BJ (cell line): ENCODE results near the gene BLOC1S6. TPM values are rescaled to one million over a fixed set of nuclear protein-coding genes. Genes with fewer than 3 reads are reported as not detected.
A peak's percentile ranks its signal among the peaks of the same experiment; 100 is the strongest.

ENCODE experiments used
- CTCF ChIA-PET: fragments of 350-600 bp; formaldehyde crosslinking; extraction: SDS; loops from one replicate; lab custom pipeline; 2021; ENCODE audit warnings: antibody characterized with exemption, inconsistent platforms; lab: Yijun Ruan, JAX
- POLR2A ChIA-PET: fragments of 300-600 bp; sonication (Branson Sonifier 250); formaldehyde crosslinking; extraction: SDS; loops from one replicate; lab custom pipeline; 2021; ENCODE audit warnings: antibody characterized with exemption; lab: Charles Lee
- DNase-seq: peaks from one replicate; pipeline ENCODE4 v3.0.0-alpha.2; 2011; ENCODE audit warnings: low read depth
- H3K27me3 ChIP-seq: 2 replicates; pipeline ENCODE4 v1.6.0; 2011; ENCODE audit warnings: low read length; ENCODE audit not compliant: control insufficient read depth, insufficient read depth
- H3K36me3 ChIP-seq: 2 replicates; pipeline ENCODE4 v1.5.1; 2011; ENCODE audit warnings: low read length; ENCODE audit not compliant: control insufficient read depth, insufficient read depth
- H3K4me3 ChIP-seq: 2 replicates; pipeline ENCODE4 v1.5.1; 2011; ENCODE audit warnings: low read depth, mild to moderate bottlenecking, control low read depth, low read length
- CTCF ChIP-seq: IDR thresholded peaks from 2 replicates; pipeline ENCODE4 v1.5.1; 2011; ENCODE audit warnings: low read depth, mild to moderate bottlenecking, control low read depth, inconsistent platforms, low read length, moderate library complexity; ENCODE audit not compliant: insufficient read depth
- polyA plus RNA-seq: library from polyadenylated mRNA; depleted of rRNA; stranded (reverse); fragments of >200 nt; gene quantifications from 2 replicates; pipeline ENCODE4 v1.2.3, GENCODE V29; 2011

BLOC1S6 gene
- polyA plus RNA-seq, 1 experiment = 12.4 TPM

GRCh38 chr15:45546789-45547188 lies 40.4 kb upstream of the BLOC1S6 start:
- CTCF ChIA-PET = interaction anchor here (0.8 kb wide), 1 partner anchor 116 kb away, joined by 3 read pairs; no protein-coding TSS in a partner anchor
- POLR2A ChIA-PET = no interaction called here
- no peak for DNase-seq
- no peak for TF ChIP-seq CTCF
- H3K4me3 ChIP-seq = no peak overlapping the region
- H3K36me3 ChIP-seq = no peaks in the 10 kb centered on the region
- peaks cover 1% of the 10 kb centered on the region; the same call in 1 of the 2 replicates for H3K27me3 ChIP-seq

GRCh38 chr15:45548753-45549520 lies 38.2 kb upstream of the BLOC1S6 start:
- H3K27me3 ChIP-seq = peaks cover 1% of the 10 kb centered on the region; the same call in 1 of the 2 replicates
- H3K36me3 ChIP-seq = no peaks in the 10 kb centered on the region
- ChIA-PET POLR2A (no interaction called here), CTCF (interaction anchor here (0.6 to 2.1 kb wide), 9 partner anchors 11 to 119 kb away, joined by 3 to 6 read pairs (median 4); partner anchors contain the start of gene BLOC1S6)
- no peak for TF ChIP-seq CTCF
- no peak overlapping the region for H3K4me3 ChIP-seq
- DNase-seq = no peak

GRCh38 chr15:45549541-45550220 lies 37.5 kb upstream of the BLOC1S6 start:
- no peak for TF ChIP-seq CTCF
- DNase-seq = peak; percentile 74
- H3K36me3 ChIP-seq = no peaks in the 10 kb centered on the region
- ChIA-PET POLR2A (no interaction called here), CTCF (interaction anchor here (0.7 to 1.7 kb wide), 6 partner anchors 12 to 120 kb away, joined by 3 to 5 read pairs (median 4); partner anchors contain the start of gene BLOC1S6)
- H3K4me3 ChIP-seq = no peak overlapping the region
- peaks cover 1% of the 10 kb centered on the region; the same call in 1 of the 2 replicates for H3K27me3 ChIP-seq

GRCh38 chr15:45550436-45550835 lies 36.7 kb upstream of the BLOC1S6 start:
- Histone ChIP-seq H3K27me3 (peaks cover 1% of the 10 kb centered on the region; the same call in 1 of the 2 replicates), H3K36me3 (no peaks in the 10 kb centered on the region), H3K4me3 (no peak overlapping the region)
- TF ChIP-seq CTCF = no peak
- ChIA-PET CTCF (interaction anchor here (1.4 to 1.7 kb wide), 3 partner anchors 13 to 121 kb away, joined by 4 to 5 read pairs (median 4); no protein-coding TSS in a partner anchor), POLR2A (no interaction called here)
- DNase-seq = peak; percentile 31

GRCh38 chr15:45551676-45552075 lies 35.5 kb upstream of the BLOC1S6 start:
- no peak for TF ChIP-seq CTCF
- Histone ChIP-seq H3K4me3 (no peak overlapping the region), H3K36me3 (no peaks in the 10 kb centered on the region), H3K27me3 (peaks cover 1% of the 10 kb centered on the region; the same call in 1 of the 2 replicates)
- DNase-seq = no peak
- CTCF ChIA-PET = interaction anchor here (0.7 to 1.2 kb wide), 3 partner anchors 8 to 62 kb away, joined by 3 to 4 read pairs (median 3); no protein-coding TSS in a partner anchor
- POLR2A ChIA-PET = no interaction called here
